ENCODE results near the gene TNFAIP2.

- TF ChIP-seq CTCF (conservative IDR thresholded peaks at IDR 0.05; ENCODE audit: low read length) (no peak), EZH2phosphoT487 (IDR thresholded peaks at IDR 0.05; ENCODE audit: borderline replicate concordance, low read depth, low read length) (no peak)
These were observed 33.6 kb upstream of the TNFAIP2 start for GRCh38 chr14:103089386-103090335.
